NCI-H510A (cell line): ENCODE measurements around the gene WBP1L.
"Not testable (repeated sequence)": the region's sequence is repeated elsewhere in the genome, so short reads cannot be mapped to it uniquely, and the experiment has no call there.

Source experiments
- DNase-seq: peaks from one replicate; lab custom pipeline; 2025; lab: John Stamatoyannopoulos, UW

The WBP1L gene

GRCh38 chr10:102723989-102724388, 19.8 kb upstream of the WBP1L start:
- no peak for DNase-seq

GRCh38 chr10:102726274-102726673, 17.5 kb upstream of the WBP1L start:
- DNase-seq: no peak

- no peak for DNase-seq
These were observed 16.5 kb upstream of the WBP1L start for GRCh38 chr10:102727037-102727818.

GRCh38 chr10:102729029-102730026, 14.4 kb upstream of the WBP1L start:
- peak; percentile 26 for DNase-seq

GRCh38 chr10:102731222-102731800, 12.4 kb upstream of the WBP1L start:
- no peak for DNase-seq

- no peak for DNase-seq
These were observed 11.1 kb upstream of the WBP1L start for GRCh38 chr10:102732661-102733060.

- no peak for DNase-seq
These were observed 8.6 kb upstream of the WBP1L start for GRCh38 chr10:102735065-102735562.

- no peak for DNase-seq
These were observed 5.0 kb upstream of the WBP1L start for GRCh38 chr10:102738692-102739121.

- DNase-seq: no peak
These were observed 3.5 kb upstream of the WBP1L start for GRCh38 chr10:102740229-102740628.

GRCh38 chr10:102741726-102742237, 2.0 kb upstream of the WBP1L start:
- no peak for DNase-seq

- not testable (repeated sequence) for DNase-seq
These were observed 1.4 kb upstream of the WBP1L start for GRCh38 chr10:102742313-102742712.

- DNase-seq: no peak
These were observed 615 bp upstream of the WBP1L start for GRCh38 chr10:102743078-102743587.

GRCh38 chr10:102744374-102745051, 765 bp downstream of the WBP1L start:
- peak; percentile 55 for DNase-seq

GRCh38 chr10:102745157-102745556, 1.4 kb downstream of the WBP1L start:
- DNase-seq: no peak

- no peak for DNase-seq
These were observed 8.7 kb downstream of the WBP1L start for GRCh38 chr10:102752266-102752930.

GRCh38 chr10:102752934-102753664, 9.4 kb downstream of the WBP1L start:
- no peak for DNase-seq

GRCh38 chr10:102753718-102754117, 10.0 kb downstream of the WBP1L start:
- DNase-seq: no peak

GRCh38 chr10:102757323-102757722, 13.6 kb downstream of the WBP1L start:
- no peak for DNase-seq

GRCh38 chr10:102758240-102758932, 14.6 kb downstream of the WBP1L start:
- DNase-seq: no peak
